Measurements from ENCODE around the gene TSHZ2.

DNA sequence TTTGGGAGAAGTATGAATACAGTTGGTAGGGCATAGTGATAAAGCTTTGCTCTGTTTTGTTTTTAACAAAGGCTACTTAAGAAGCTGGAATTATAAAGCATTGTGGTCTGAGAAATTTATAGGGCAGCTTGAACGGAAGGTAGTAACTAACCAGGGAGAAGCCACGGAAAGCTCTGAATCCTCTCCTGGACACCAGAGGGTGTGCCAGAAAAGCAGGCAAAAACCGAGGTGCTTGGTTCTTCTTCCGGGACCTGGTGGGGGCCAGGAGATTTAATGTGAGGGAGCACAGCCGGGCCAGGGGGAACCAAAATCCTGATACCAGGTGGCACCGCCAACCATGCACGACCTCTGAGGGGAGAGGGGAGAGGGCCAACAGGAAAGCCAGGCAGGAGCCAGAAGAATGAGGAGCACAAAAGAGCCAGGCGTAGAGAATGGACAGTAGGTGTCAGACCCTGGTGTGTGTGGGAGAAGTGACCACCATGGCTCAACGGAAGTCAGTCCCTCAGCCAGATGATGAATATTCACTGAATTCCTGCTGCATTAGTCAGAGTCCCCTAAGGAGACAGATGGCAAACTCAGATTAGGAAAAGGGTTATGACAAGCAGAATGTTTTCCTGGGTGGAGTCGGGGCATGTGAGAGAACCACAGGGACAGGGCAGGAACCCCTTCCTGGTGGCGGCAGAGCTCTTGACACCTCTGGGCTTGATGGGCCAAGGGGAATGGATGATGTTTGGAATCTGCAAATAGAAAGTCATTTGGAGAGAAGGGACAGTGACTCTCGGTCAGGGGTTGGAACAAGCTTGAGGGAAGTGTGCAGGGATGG is 359.2 kb downstream of the TSHZ2 start:
- TF ChIP-seq MYC (IDR thresholded peaks at IDR 0.05; ENCODE audit: low read depth, low read length), result no peak
- no peak for TF ChIP-seq POLR2AphosphoS5 (IDR thresholded peaks at IDR 0.05; ENCODE audit: insufficient read depth, low read depth, low read length)
- no peak for TF ChIP-seq POLR2A (IDR thresholded peaks at IDR 0.05; ENCODE audit: low read depth, low read length)
